HepG2 (cell line): ENCODE results near the gene UBE2M. TPM values are rescaled to one million over a fixed set of nuclear protein-coding genes. Genes with fewer than 3 reads are reported as not detected.
A peak's percentile ranks its signal among the peaks of the same experiment; 100 is the strongest.

Experiments used
- ATF4 ChIP-seq, 2 experiments: fragments of 450-650 bp in 1 of 2; sonication (generic) in 1 of 2; formaldehyde crosslinking; IDR thresholded peaks; 2 replicates each; pipeline versions ENCODE4 v1.5.0 to v1.8.0; 2020 to 2022; ENCODE audit warnings: mild to moderate bottlenecking in 1 of 2, missing genetic modification reagents in 1 of 2
- BHLHE40 ChIP-seq: IDR thresholded peaks from 2 replicates; pipeline ENCODE4 v1.6.1; 2011; ENCODE audit warnings: low read length, improper control_type of control experiment
- HHEX ChIP-seq: IDR thresholded peaks from 2 replicates; pipeline ENCODE4 v1.6.1; 2016; ENCODE audit warnings: control low read depth
- HIVEP1 ChIP-seq: sonication (generic); formaldehyde crosslinking; IDR thresholded peaks from 2 replicates; pipeline ENCODE4 v1.4.0; 2020; ENCODE audit warnings: mild to moderate bottlenecking, missing genetic modification reagents
- SP2 ChIP-seq: sonication (generic); formaldehyde crosslinking; IDR thresholded peaks from 2 replicates; pipeline ENCODE4 v1.5.1; 2020; ENCODE audit warnings: mild to moderate bottlenecking, missing genetic modification reagents
- SRSF4 ChIP-seq: fragments of 200-400 bp; formaldehyde crosslinking; IDR thresholded peaks from one replicate; pipeline ENCODE4 v1.6.1; 2018; ENCODE audit warnings: mild to moderate bottlenecking, low read depth, low read length, moderate library complexity; ENCODE audit not compliant: poor library complexity, severe bottlenecking
- ZFP41 ChIP-seq: sonication (generic); formaldehyde crosslinking; IDR thresholded peaks from 2 replicates; pipeline ENCODE4 v1.4.0; 2020; ENCODE audit warnings: mild to moderate bottlenecking, missing genetic modification reagents, borderline replicate concordance
- ZFP62 ChIP-seq: sonication (generic); formaldehyde crosslinking; IDR thresholded peaks from 2 replicates; pipeline ENCODE4 v1.4.0; 2020; ENCODE audit warnings: missing genetic modification reagents
- ZNF264 ChIP-seq: sonication (generic); formaldehyde crosslinking; IDR thresholded peaks from 2 replicates; pipeline ENCODE4 v1.4.0; 2020; ENCODE audit warnings: missing genetic modification reagents
- ZNF382 ChIP-seq: sonication (generic); formaldehyde crosslinking; IDR thresholded peaks from 2 replicates; pipeline ENCODE4 v1.5.0; 2020; ENCODE audit warnings: missing genetic modification reagents, mild to moderate bottlenecking, borderline replicate concordance
- ZNF572 ChIP-seq: sonication (generic); formaldehyde crosslinking; IDR thresholded peaks from 2 replicates; pipeline ENCODE4 v1.5.1; 2020; ENCODE audit warnings: mild to moderate bottlenecking, missing genetic modification reagents
- polyA plus RNA-seq, 8 experiments: library from polyadenylated mRNA; depleted of rRNA in 3 of 8; stranded (reverse) in 7 of 8; unstranded in 1 of 8; fragments of >200 nt; fragmentation: Illumina TruSeq in 4 of 8; extraction: Trizol in 4 of 8; gene quantifications; 2 replicates each; pipeline versions ENCODE4 v1.2.1 to v1.2.3, GENCODE V29; 2011 to 2016; ENCODE audit warnings: low read depth in 4 of 8, missing spikeins in 1 of 8, mixed read lengths in 1 of 8; ENCODE audit not compliant: insufficient read depth in 1 of 8
- total RNA-seq, 5 experiments: library from RNA; depleted of rRNA; stranded (reverse); fragments of >200 nt; fragmentation: Illumina TruSeq; extraction: Trizol; gene quantifications; 2 replicates each; pipeline ENCODE4 v1.2.3, GENCODE V29; 2016; ENCODE audit warnings: low read depth in 1 of 5
- TF ChIP-seq, protein P1 (sequence below), 2 experiments: fragments of 450-650 bp in 1 of 2; sonication (generic) in 1 of 2; formaldehyde crosslinking in 1 of 2; IDR thresholded peaks; 2 replicates each; pipeline versions ENCODE4 v1.6.1 to v1.8.0; 2016 to 2022; ENCODE audit warnings: antibody characterized with exemption in 1 of 2, mild to moderate bottlenecking in 1 of 2, missing genetic modification reagents in 1 of 2
- TF ChIP-seq, protein P2 (sequence below), 2 experiments: sonication (generic) in 1 of 2; formaldehyde crosslinking in 1 of 2; IDR thresholded peaks; 2 replicates each; pipeline versions ENCODE4 v1.4.0 to v1.6.1; 2016 to 2020; ENCODE audit warnings: borderline replicate concordance in 1 of 2, low read depth in 1 of 2, mild to moderate bottlenecking in 1 of 2, missing genetic modification reagents in 1 of 2

Gene UBE2M
- total and polyA plus RNA-seq, 2 of the 13 experiments (the other 11 are each of a cell fraction or from before 2014, with no cell fraction given): 36.2 to 50.3 TPM

GRCh38 chr19:58572818-58573657 is 14.6 kb upstream of the UBE2M start, which contains the start of gene MZF1 (continued):
- TF ChIP-seq, protein P1, sequence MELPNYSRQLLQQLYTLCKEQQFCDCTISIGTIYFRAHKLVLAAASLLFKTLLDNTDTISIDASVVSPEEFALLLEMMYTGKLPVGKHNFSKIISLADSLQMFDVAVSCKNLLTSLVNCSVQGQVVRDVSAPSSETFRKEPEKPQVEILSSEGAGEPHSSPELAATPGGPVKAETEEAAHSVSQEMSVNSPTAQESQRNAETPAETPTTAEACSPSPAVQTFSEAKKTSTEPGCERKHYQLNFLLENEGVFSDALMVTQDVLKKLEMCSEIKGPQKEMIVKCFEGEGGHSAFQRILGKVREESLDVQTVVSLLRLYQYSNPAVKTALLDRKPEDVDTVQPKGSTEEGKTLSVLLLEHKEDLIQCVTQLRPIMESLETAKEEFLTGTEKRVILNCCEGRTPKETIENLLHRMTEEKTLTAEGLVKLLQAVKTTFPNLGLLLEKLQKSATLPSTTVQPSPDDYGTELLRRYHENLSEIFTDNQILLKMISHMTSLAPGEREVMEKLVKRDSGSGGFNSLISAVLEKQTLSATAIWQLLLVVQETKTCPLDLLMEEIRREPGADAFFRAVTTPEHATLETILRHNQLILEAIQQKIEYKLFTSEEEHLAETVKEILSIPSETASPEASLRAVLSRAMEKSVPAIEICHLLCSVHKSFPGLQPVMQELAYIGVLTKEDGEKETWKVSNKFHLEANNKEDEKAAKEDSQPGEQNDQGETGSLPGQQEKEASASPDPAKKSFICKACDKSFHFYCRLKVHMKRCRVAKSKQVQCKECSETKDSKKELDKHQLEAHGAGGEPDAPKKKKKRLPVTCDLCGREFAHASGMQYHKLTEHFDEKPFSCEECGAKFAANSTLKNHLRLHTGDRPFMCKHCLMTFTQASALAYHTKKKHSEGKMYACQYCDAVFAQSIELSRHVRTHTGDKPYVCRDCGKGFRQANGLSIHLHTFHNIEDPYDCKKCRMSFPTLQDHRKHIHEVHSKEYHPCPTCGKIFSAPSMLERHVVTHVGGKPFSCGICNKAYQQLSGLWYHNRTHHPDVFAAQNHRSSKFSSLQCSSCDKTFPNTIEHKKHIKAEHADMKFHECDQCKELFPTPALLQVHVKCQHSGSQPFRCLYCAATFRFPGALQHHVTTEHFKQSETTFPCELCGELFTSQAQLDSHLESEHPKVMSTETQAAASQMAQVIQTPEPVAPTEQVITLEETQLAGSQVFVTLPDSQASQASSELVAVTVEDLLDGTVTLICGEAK (IDR thresholded peaks at IDR 0.05): peak; percentile 44; the same call in 1 of the 2 replicates
- TF ChIP-seq, protein P1 (CRISPR knock-in tag; IDR thresholded peaks at IDR 0.05): peak; percentile 56
- TF ChIP-seq HIVEP1 (CRISPR knock-in tag): peak; percentile 64
- TF ChIP-seq ZFP41 (CRISPR knock-in tag): peak; percentile 28; the same call in 1 of the 2 replicates
- no peak for TF ChIP-seq ZNF382 (CRISPR knock-in tag)
- TF ChIP-seq SP2 (CRISPR knock-in tag): peak; percentile 88
- TF ChIP-seq ZFP62 (CRISPR knock-in tag): no peak
- TF ChIP-seq, protein P2, sequence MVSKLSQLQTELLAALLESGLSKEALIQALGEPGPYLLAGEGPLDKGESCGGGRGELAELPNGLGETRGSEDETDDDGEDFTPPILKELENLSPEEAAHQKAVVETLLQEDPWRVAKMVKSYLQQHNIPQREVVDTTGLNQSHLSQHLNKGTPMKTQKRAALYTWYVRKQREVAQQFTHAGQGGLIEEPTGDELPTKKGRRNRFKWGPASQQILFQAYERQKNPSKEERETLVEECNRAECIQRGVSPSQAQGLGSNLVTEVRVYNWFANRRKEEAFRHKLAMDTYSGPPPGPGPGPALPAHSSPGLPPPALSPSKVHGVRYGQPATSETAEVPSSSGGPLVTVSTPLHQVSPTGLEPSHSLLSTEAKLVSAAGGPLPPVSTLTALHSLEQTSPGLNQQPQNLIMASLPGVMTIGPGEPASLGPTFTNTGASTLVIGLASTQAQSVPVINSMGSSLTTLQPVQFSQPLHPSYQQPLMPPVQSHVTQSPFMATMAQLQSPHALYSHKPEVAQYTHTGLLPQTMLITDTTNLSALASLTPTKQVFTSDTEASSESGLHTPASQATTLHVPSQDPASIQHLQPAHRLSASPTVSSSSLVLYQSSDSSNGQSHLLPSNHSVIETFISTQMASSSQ (IDR thresholded peaks at IDR 0.05; ENCODE audit: low read depth): peak; percentile 17; the same call in 1 of the 2 replicates
- TF ChIP-seq, protein P2 (CRISPR knock-in tag; IDR thresholded peaks at IDR 0.05; ENCODE audit: borderline replicate concordance): 0 out of 2 replicates have a peak, but pooled peaks have one; percentile 42
- no peak for TF ChIP-seq SRSF4
- no peak for TF ChIP-seq BHLHE40
- 0 out of 2 replicates have a peak, but pooled peaks have one; percentile 2 for TF ChIP-seq ZNF264 (CRISPR knock-in tag)
- TF ChIP-seq ZNF572 (CRISPR knock-in tag): 0 out of 2 replicates have a peak, but pooled peaks have one; percentile 67
- TF ChIP-seq HHEX (CRISPR knock-in tag): no peak
- 0 out of 4 replicates have a peak, but pooled peaks of 1 of the 2 experiments have one; percentile 49 for TF ChIP-seq ATF4 (CRISPR knock-in tag; IDR thresholded peaks at IDR 0.05)
